Neural cell (in vitro differentiated cells): ENCODE measurements around the gene TMEM147. TPM values are rescaled to one million over a fixed set of nuclear protein-coding genes. Genes with fewer than 3 reads are reported as not detected.

Experiments used
- H2AFZ ChIP-seq: fragments of 200-600, 300-800 bp; sonication (generic), shearing (Covaris generic); 2 replicates; pipeline ENCODE4 v1.6.0; 2014; ENCODE audit warnings: low read depth, mild to moderate bottlenecking, antibody characterized with exemption, low read length, moderate library complexity
- H3F3A ChIP-seq: fragments of 200-600 bp; shearing (Covaris generic); 2 replicates; pipeline ENCODE4 v1.6.1; 2016; ENCODE audit warnings: mild to moderate bottlenecking, moderate library complexity, mixed read lengths, antibody characterized with exemption, low read length; ENCODE audit not compliant: insufficient read depth, poor library complexity, severe bottlenecking
- H3K27ac ChIP-seq: fragments of 200-600, 300-800 bp; sonication (generic), shearing (Covaris generic); 2 replicates; pipeline ENCODE4 v1.5.1; 2014; ENCODE audit warnings: mild to moderate bottlenecking, low read length, moderate library complexity
- H3K27me3 ChIP-seq: fragments of 300-800, 200-600 bp; sonication (generic), shearing (Covaris generic); 2 replicates; pipeline ENCODE4 v1.6.0; 2014; ENCODE audit warnings: mild to moderate bottlenecking, low read depth, low read length, moderate library complexity; ENCODE audit not compliant: insufficient read depth
- H3K36me3 ChIP-seq: fragments of 300-800, 200-600 bp; sonication (generic), shearing (Covaris generic); 2 replicates; pipeline ENCODE4 v1.5.1; 2014; ENCODE audit warnings: mild to moderate bottlenecking, antibody characterized with exemption, low read length, moderate library complexity; ENCODE audit not compliant: insufficient read depth
- H3K4me2 ChIP-seq: fragments of 300-800, 200-600 bp; sonication (generic), shearing (Covaris generic); 2 replicates; pipeline ENCODE4 v1.6.0; 2014; ENCODE audit warnings: mild to moderate bottlenecking, low read length
- H3K4me3 ChIP-seq: fragments of 300-800, 200-600 bp; sonication (generic), shearing (Covaris generic); 2 replicates; pipeline ENCODE4 v1.5.1; 2014; ENCODE audit warnings: mild to moderate bottlenecking, low read length, moderate library complexity
- H3K79me2 ChIP-seq: fragments of 200-600 bp; shearing (Covaris generic); replicated peaks from 2 replicates; pipeline ENCODE4 v1.6.0; 2014; ENCODE audit warnings: mild to moderate bottlenecking, low read length, moderate library complexity; ENCODE audit not compliant: insufficient read depth
- H3K9ac ChIP-seq: fragments of 300-800, 200-600 bp; sonication (generic), shearing (Covaris generic); 2 replicates; pipeline ENCODE4 v1.6.1; 2016; ENCODE audit warnings: mild to moderate bottlenecking, low read length, mixed read lengths
- H3K9me2 ChIP-seq: fragments of 200-600 bp; shearing (Covaris generic); 2 replicates; pipeline ENCODE4 v1.6.1; 2016; ENCODE audit warnings: mild to moderate bottlenecking, low read length, mixed read lengths; ENCODE audit not compliant: insufficient read depth
- H3K9me3 ChIP-seq: fragments of 200-600, 300-800 bp; sonication (generic), shearing (Covaris generic); 2 replicates; pipeline ENCODE4 v1.6.1; 2016; ENCODE audit warnings: mild to moderate bottlenecking, mixed run types, low read length, moderate library complexity, mixed read lengths
- H4K20me1 ChIP-seq: fragments of 200-600 bp; shearing (Covaris generic); 2 replicates; pipeline ENCODE4 v1.6.1; 2016; ENCODE audit warnings: mild to moderate bottlenecking, mixed run types; ENCODE audit not compliant: insufficient read depth
- CTCF ChIP-seq: fragments of 450-650 bp; IDR thresholded peaks from 2 replicates; pipeline ENCODE4 v1.5.1; 2014; ENCODE audit warnings: antibody characterized with exemption, mild to moderate bottlenecking, moderate library complexity; ENCODE audit not compliant: poor library complexity, severe bottlenecking
- EP300 ChIP-seq: fragments of 450-650 bp; conservative IDR thresholded peaks from 2 replicates; pipeline ENCODE4 v1.6.1; 2014; ENCODE audit warnings: antibody characterized with exemption, mild to moderate bottlenecking, moderate library complexity; ENCODE audit not compliant: poor library complexity, severe bottlenecking
- EZH2 ChIP-seq: fragments of 200-600, 300-800 bp; shearing (Covaris generic), sonication (generic); IDR thresholded peaks from 2 replicates; pipeline ENCODE4 v1.6.1; 2014; ENCODE audit warnings: antibody characterized with exemption, low read length, borderline replicate concordance, mild to moderate bottlenecking; ENCODE audit not compliant: insufficient read depth, poor library complexity, severe bottlenecking
- MXI1 ChIP-seq: fragments of 450-650 bp; conservative IDR thresholded peaks from 2 replicates; pipeline ENCODE4 v1.6.1; 2014; ENCODE audit warnings: antibody characterized with exemption, mild to moderate bottlenecking; ENCODE audit not compliant: poor library complexity, severe bottlenecking
- POLR2AphosphoS5 ChIP-seq: IDR thresholded peaks from 2 replicates; pipeline ENCODE4 v1.6.1; 2012
- RAD21 ChIP-seq: fragments of 450-650 bp; conservative IDR thresholded peaks from 2 replicates; pipeline ENCODE4 v1.6.1; 2014; ENCODE audit warnings: antibody characterized with exemption, mild to moderate bottlenecking, moderate library complexity
- SMC3 ChIP-seq: fragments of 450-650 bp; conservative IDR thresholded peaks from 2 replicates; pipeline ENCODE4 v1.6.1; 2014; ENCODE audit warnings: antibody characterized with exemption, mild to moderate bottlenecking, moderate library complexity; ENCODE audit not compliant: poor library complexity
- TAF1 ChIP-seq: IDR thresholded peaks from 2 replicates; pipeline ENCODE4 v1.6.1; 2012; ENCODE audit warnings: low read depth
- polyA plus RNA-seq: library from polyadenylated mRNA; depleted of rRNA; stranded (reverse); fragments of >200 nt; gene quantifications from 2 replicates; pipeline ENCODE4 v1.2.3, GENCODE V29; 2014
- TF ChIP-seq, protein P1 (sequence below): IDR thresholded peaks from 2 replicates; pipeline ENCODE4 v1.6.1; 2012; ENCODE audit warnings: borderline replicate concordance

Gene TMEM147
- polyA plus RNA-seq, 1 donor from 2014 or later, result 106 TPM

DNA sequence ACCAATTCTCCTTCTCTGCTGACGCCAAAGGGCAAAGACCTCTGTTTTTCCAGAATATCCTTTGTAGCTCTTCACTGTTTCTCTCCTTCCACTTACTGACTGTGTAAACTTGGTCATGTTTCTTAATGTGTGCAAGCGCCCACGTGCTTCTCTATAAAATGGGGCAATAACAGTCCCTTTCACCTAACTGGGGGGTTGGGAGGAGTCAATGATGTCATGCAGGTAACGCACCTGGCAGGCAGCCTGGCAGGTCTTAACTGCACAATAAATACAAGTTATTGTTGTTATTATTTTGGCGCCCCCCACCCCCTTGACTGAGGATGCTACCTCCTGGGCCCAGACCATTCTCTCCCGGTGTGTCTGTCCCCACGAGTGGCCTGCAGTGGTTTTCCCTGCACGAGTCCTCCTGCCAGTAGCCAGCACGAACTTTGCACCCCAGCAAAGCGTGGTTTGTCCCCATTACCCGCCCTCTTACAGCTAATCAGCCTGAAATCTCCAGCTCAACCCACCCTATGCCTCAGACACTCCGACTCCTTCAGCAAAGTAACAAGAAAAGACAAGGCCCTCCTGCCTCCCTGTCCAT lies 22.6 kb upstream of the TMEM147 start:
- no peak overlapping the region for H2AFZ ChIP-seq
- no peaks in the 10 kb centered on the region for H4K20me1 ChIP-seq
- H3K79me2 ChIP-seq, result no peaks in the 10 kb centered on the region
- no peak overlapping the region for H3K4me3 ChIP-seq
- H3K9ac ChIP-seq, result no peak overlapping the region
- H3K4me2 ChIP-seq, result no peak overlapping the region
- H3K9me3 ChIP-seq, result no peaks in the 10 kb centered on the region
- no peak overlapping the region for H3K27ac ChIP-seq
- no peaks in the 10 kb centered on the region for H3K27me3 ChIP-seq
- H3K36me3 ChIP-seq, result no peaks in the 10 kb centered on the region
- H3F3A ChIP-seq, result no peaks in the 10 kb centered on the region
- TF ChIP-seq MXI1 (no peak), RAD21 (no peak), EP300 (no peak), TAF1 (no peak), SMC3 (no peak), CTCF (no peak), POLR2AphosphoS5 (no peak)
- TF ChIP-seq, protein P1, sequence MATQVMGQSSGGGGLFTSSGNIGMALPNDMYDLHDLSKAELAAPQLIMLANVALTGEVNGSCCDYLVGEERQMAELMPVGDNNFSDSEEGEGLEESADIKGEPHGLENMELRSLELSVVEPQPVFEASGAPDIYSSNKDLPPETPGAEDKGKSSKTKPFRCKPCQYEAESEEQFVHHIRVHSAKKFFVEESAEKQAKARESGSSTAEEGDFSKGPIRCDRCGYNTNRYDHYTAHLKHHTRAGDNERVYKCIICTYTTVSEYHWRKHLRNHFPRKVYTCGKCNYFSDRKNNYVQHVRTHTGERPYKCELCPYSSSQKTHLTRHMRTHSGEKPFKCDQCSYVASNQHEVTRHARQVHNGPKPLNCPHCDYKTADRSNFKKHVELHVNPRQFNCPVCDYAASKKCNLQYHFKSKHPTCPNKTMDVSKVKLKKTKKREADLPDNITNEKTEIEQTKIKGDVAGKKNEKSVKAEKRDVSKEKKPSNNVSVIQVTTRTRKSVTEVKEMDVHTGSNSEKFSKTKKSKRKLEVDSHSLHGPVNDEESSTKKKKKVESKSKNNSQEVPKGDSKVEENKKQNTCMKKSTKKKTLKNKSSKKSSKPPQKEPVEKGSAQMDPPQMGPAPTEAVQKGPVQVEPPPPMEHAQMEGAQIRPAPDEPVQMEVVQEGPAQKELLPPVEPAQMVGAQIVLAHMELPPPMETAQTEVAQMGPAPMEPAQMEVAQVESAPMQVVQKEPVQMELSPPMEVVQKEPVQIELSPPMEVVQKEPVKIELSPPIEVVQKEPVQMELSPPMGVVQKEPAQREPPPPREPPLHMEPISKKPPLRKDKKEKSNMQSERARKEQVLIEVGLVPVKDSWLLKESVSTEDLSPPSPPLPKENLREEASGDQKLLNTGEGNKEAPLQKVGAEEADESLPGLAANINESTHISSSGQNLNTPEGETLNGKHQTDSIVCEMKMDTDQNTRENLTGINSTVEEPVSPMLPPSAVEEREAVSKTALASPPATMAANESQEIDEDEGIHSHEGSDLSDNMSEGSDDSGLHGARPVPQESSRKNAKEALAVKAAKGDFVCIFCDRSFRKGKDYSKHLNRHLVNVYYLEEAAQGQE, result no peak
- H3K9me2 ChIP-seq, result no peaks in the 10 kb centered on the region

DNA sequence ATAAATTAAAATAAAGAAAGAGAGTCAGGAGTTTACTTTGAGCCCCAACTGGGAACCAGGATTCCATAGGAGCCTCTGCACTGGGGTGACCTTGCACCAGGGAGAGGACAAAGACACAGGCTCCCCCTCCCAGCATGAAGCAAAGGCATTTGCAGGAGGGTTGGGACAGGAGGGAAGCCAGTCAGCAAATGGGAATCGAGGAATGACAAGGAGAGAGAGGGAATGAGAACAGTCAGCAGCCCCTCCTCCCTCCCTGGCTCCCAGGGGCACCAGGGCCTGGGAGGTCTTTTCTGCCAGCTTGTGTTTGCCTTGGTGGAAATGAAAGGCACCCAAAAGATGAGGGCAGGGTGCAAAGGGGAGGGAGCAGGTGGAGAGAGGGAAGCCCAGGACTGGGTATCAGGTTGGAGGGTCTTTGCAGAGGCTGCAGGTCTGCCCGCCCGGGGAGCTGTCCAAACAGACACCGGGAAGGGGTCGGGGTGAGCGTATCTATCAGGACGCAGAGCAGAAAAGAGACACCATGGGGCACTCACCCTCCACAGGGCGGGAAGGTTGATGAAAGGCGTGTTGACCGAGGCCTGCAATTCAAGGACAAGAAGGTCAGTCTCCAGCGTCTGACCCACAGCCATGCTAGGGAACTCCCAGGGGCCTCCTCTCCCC lies 21.1 kb upstream of the TMEM147 start:
- no peak overlapping the region for H3K4me3 ChIP-seq
- no peaks in the 10 kb centered on the region for H3K79me2 ChIP-seq
- H3K9me3 ChIP-seq, result no peaks in the 10 kb centered on the region
- H3K27ac ChIP-seq, result no peak overlapping the region
- H2AFZ ChIP-seq, result no peak overlapping the region
- no peaks in the 10 kb centered on the region for H3K27me3 ChIP-seq
- H3K9ac ChIP-seq, result no peak overlapping the region
- TF ChIP-seq EP300, result no peak
- TF ChIP-seq, protein P1, result no peak
- no peak for TF ChIP-seq CTCF
- TF ChIP-seq POLR2AphosphoS5, result no peak
- TF ChIP-seq EZH2, result no peak
- no peak for TF ChIP-seq MXI1
- TF ChIP-seq RAD21, result no peak
- no peak for TF ChIP-seq SMC3
- no peak for TF ChIP-seq TAF1
- no peaks in the 10 kb centered on the region for H4K20me1 ChIP-seq
- no peak overlapping the region for H3K4me2 ChIP-seq
- no peaks in the 10 kb centered on the region for H3K36me3 ChIP-seq
- H3F3A ChIP-seq, result no peaks in the 10 kb centered on the region
- no peaks in the 10 kb centered on the region for H3K9me2 ChIP-seq
